Karpas-422 (cell line): ENCODE results near the gene SNX2. TPM values are rescaled to one million over a fixed set of nuclear protein-coding genes. Genes with fewer than 3 reads are reported as not detected.
"Not testable (repeated sequence)": the region's sequence is repeated elsewhere in the genome, so short reads cannot be mapped to it uniquely, and the experiment has no call there.

Experiments used
- DNase-seq: peaks from one replicate; pipeline ENCODE4 v3.0.0-alpha.2; 2015
- H2AFZ ChIP-seq: fragments of 200-600 bp; sonication (generic); 2 replicates; pipeline ENCODE4 v1.6.1; 2014; ENCODE audit warnings: antibody characterized with exemption, low read length, mixed read lengths
- H3K27ac ChIP-seq: fragments of 200-600 bp; sonication (generic); 2 replicates; pipeline ENCODE4 v1.5.1; 2014; ENCODE audit warnings: mild to moderate bottlenecking, low read length, moderate library complexity
- H3K27me3 ChIP-seq: fragments of 200-600 bp; sonication (generic); 2 replicates; pipeline ENCODE4 v1.6.1; 2014; ENCODE audit warnings: low read length, mixed read lengths
- H3K36me3 ChIP-seq: fragments of 200-600 bp; sonication (generic); 2 replicates; pipeline ENCODE4 v1.6.1; 2014; ENCODE audit warnings: low read length, mixed read lengths; ENCODE audit not compliant: insufficient read depth
- H3K4me1 ChIP-seq: fragments of 200-600 bp; sonication (generic); 2 replicates; pipeline ENCODE4 v1.6.1; 2014; ENCODE audit warnings: mild to moderate bottlenecking, low read length, mixed read lengths
- H3K4me2 ChIP-seq: fragments of 200-600 bp; sonication (generic); 2 replicates; pipeline ENCODE4 v1.6.1; 2014; ENCODE audit warnings: low read length, low read depth, mild to moderate bottlenecking; ENCODE audit not compliant: poor library complexity, severe bottlenecking
- H3K4me3 ChIP-seq: fragments of 200-600 bp; sonication (generic); 2 replicates; pipeline ENCODE4 v1.5.1; 2014; ENCODE audit warnings: mild to moderate bottlenecking, antibody characterized with exemption, low read length, mixed read lengths
- H3K79me2 ChIP-seq: fragments of 200-600 bp; sonication (generic); 2 replicates; pipeline ENCODE4 v1.6.1; 2014; ENCODE audit warnings: mild to moderate bottlenecking, low read length, mixed read lengths
- H3K9ac ChIP-seq: fragments of 200-600 bp; sonication (generic); 2 replicates; pipeline ENCODE4 v1.6.0; 2014; ENCODE audit warnings: low read length
- H3K9me2 ChIP-seq: fragments of 200-600 bp; sonication (generic), shearing (Covaris generic); replicated peaks from 2 replicates; pipeline ENCODE4 v1.6.0; 2014; ENCODE audit warnings: mild to moderate bottlenecking, low read length, moderate library complexity; ENCODE audit not compliant: insufficient read depth
- H3K9me3 ChIP-seq: fragments of 300-700, 200-600 bp; sonication (generic); 2 replicates; pipeline ENCODE4 v1.6.1; 2014; ENCODE audit warnings: low read length, mixed read lengths
- H4K20me1 ChIP-seq: fragments of 200-600 bp; sonication (generic); 2 replicates; pipeline ENCODE4 v1.6.1; 2014; ENCODE audit warnings: mild to moderate bottlenecking, antibody characterized with exemption, low read length, low read depth; ENCODE audit not compliant: insufficient read depth
- total RNA-seq: library from RNA; depleted of rRNA; stranded (reverse); fragments of >200 nt; shearing (Covaris generic); gene quantifications from 2 replicates; pipeline ENCODE4 v1.2.3, GENCODE V29; 2014; ENCODE audit warnings: low replicate concordance

The SNX2 gene
- total RNA-seq, 1 experiment from 2014 or later, result 76.2 TPM

- no peak overlapping the region for H3K4me2 ChIP-seq
- no peaks in the 10 kb centered on the region for H3K36me3 ChIP-seq
- H3K4me1 ChIP-seq, result peaks cover 17% of the 10 kb centered on the region
- H3K27me3 ChIP-seq, result no peaks in the 10 kb centered on the region
- no peaks in the 10 kb centered on the region for H3K9me2 ChIP-seq
- H3K9me3 ChIP-seq, result no peaks in the 10 kb centered on the region
- no peak overlapping the region for H3K9ac ChIP-seq
- H4K20me1 ChIP-seq, result no peaks in the 10 kb centered on the region
- no peak for DNase-seq
- no peak overlapping the region for H3K4me3 ChIP-seq
- no peak overlapping the region for H2AFZ ChIP-seq
- H3K27ac ChIP-seq, result no peak overlapping the region
- H3K79me2 ChIP-seq, result no peaks in the 10 kb centered on the region
Observed at GRCh38 chr5:122847687-122848081, 72.8 kb downstream of the SNX2 start.

- Histone ChIP-seq H2AFZ (no peak overlapping the region), H3K36me3 (no peaks in the 10 kb centered on the region), H3K9ac (no peak overlapping the region), H3K79me2 (no peaks in the 10 kb centered on the region), H4K20me1 (no peaks in the 10 kb centered on the region), H3K4me3 (no peak overlapping the region), H3K27ac (no peak overlapping the region), H3K4me1 (peaks cover 8% of the 10 kb centered on the region), H3K27me3 (no peaks in the 10 kb centered on the region), H3K4me2 (no peak overlapping the region), H3K9me3 (no peaks in the 10 kb centered on the region), H3K9me2 (no peaks in the 10 kb centered on the region)
- no peak for DNase-seq
Observed at GRCh38 chr5:122849771-122850170, 74.9 kb downstream of the SNX2 start.

GRCh38 chr5:122857538-122857937 is 82.7 kb downstream of the SNX2 start:
- H3K27ac ChIP-seq, H3K27me3 ChIP-seq, H2AFZ ChIP-seq, DNase-seq, H3K4me2 ChIP-seq, H3K4me3 ChIP-seq, H4K20me1 ChIP-seq, H3K9me3 ChIP-seq, H3K9me2 ChIP-seq, H3K36me3 ChIP-seq, H3K79me2 ChIP-seq, H3K4me1 ChIP-seq, H3K9ac ChIP-seq: not testable (repeated sequence)

- Histone ChIP-seq H3K9me3 (no peaks in the 10 kb centered on the region), H3K4me3 (no peak overlapping the region), H3K27me3 (no peaks in the 10 kb centered on the region), H3K27ac (no peak overlapping the region), H3K4me1 (no peaks in the 10 kb centered on the region), H4K20me1 (no peaks in the 10 kb centered on the region), H3K9me2 (no peaks in the 10 kb centered on the region), H2AFZ (no peak overlapping the region), H3K9ac (no peak overlapping the region), H3K4me2 (no peak overlapping the region), H3K79me2 (no peaks in the 10 kb centered on the region), H3K36me3 (no peaks in the 10 kb centered on the region)
- DNase-seq, result no peak
Observed at GRCh38 chr5:122858451-122858850, 83.6 kb downstream of the SNX2 start.

- Histone ChIP-seq H3K27me3 (no peaks in the 10 kb centered on the region), H4K20me1 (no peaks in the 10 kb centered on the region), H3K9me3 (no peaks in the 10 kb centered on the region), H3K9me2 (no peaks in the 10 kb centered on the region), H3K4me1 (no peaks in the 10 kb centered on the region), H2AFZ (no peak overlapping the region), H3K79me2 (no peaks in the 10 kb centered on the region), H3K4me2 (no peak overlapping the region), H3K27ac (no peak overlapping the region), H3K4me3 (no peak overlapping the region), H3K36me3 (no peaks in the 10 kb centered on the region), H3K9ac (no peak overlapping the region)
- DNase-seq, result no peak
Observed at GRCh38 chr5:122863240-122863639, 88.4 kb downstream of the SNX2 start.

GRCh38 chr5:122863721-122864120 is 88.8 kb downstream of the SNX2 start:
- Histone ChIP-seq H4K20me1 (no peaks in the 10 kb centered on the region), H3K4me2 (no peak overlapping the region), H2AFZ (no peak overlapping the region), H3K79me2 (no peaks in the 10 kb centered on the region), H3K4me3 (no peak overlapping the region), H3K4me1 (no peaks in the 10 kb centered on the region), H3K9me2 (no peaks in the 10 kb centered on the region), H3K36me3 (no peaks in the 10 kb centered on the region), H3K27me3 (no peaks in the 10 kb centered on the region), H3K9me3 (no peaks in the 10 kb centered on the region), H3K27ac (no peak overlapping the region), H3K9ac (no peak overlapping the region)
- DNase-seq, result no peak

- Histone ChIP-seq H3K9ac (no peak overlapping the region), H3K4me3 (no peak overlapping the region), H3K27ac (no peak overlapping the region), H3K27me3 (no peaks in the 10 kb centered on the region), H4K20me1 (no peaks in the 10 kb centered on the region), H3K9me3 (no peaks in the 10 kb centered on the region), H3K36me3 (no peaks in the 10 kb centered on the region), H3K4me2 (no peak overlapping the region), H2AFZ (no peak overlapping the region), H3K79me2 (no peaks in the 10 kb centered on the region), H3K9me2 (no peaks in the 10 kb centered on the region), H3K4me1 (no peaks in the 10 kb centered on the region)
- no peak for DNase-seq
Observed at GRCh38 chr5:122864400-122864799, 89.5 kb downstream of the SNX2 start.

- no peaks in the 10 kb centered on the region for H3K9me3 ChIP-seq
Observed at GRCh38 chr5:122864842-122865241, 90.0 kb downstream of the SNX2 start.

GRCh38 chr5:122870219-122870856 is 95.5 kb downstream of the SNX2 start:
- H3K9me2 ChIP-seq, result no peaks in the 10 kb centered on the region
- H3K9me3 ChIP-seq, result no peaks in the 10 kb centered on the region
- H3K36me3 ChIP-seq, result no peaks in the 10 kb centered on the region
- no peak overlapping the region for H3K27ac ChIP-seq
- no peaks in the 10 kb centered on the region for H3K27me3 ChIP-seq
- H2AFZ ChIP-seq, result no peak overlapping the region
- H3K79me2 ChIP-seq, result no peaks in the 10 kb centered on the region
- DNase-seq, result no peak
- no peak overlapping the region for H3K4me3 ChIP-seq
- H4K20me1 ChIP-seq, result no peaks in the 10 kb centered on the region
- no peaks in the 10 kb centered on the region for H3K4me1 ChIP-seq
- no peak overlapping the region for H3K9ac ChIP-seq
- no peak overlapping the region for H3K4me2 ChIP-seq

More at GRCh38 chr5:122864842-122865241, 90.0 kb downstream of the SNX2 start:
- Histone ChIP-seq H2AFZ (no peak overlapping the region), H3K4me1 (no peaks in the 10 kb centered on the region), H3K79me2 (no peaks in the 10 kb centered on the region), H3K27me3 (no peaks in the 10 kb centered on the region), H3K27ac (no peak overlapping the region), H3K9me2 (no peaks in the 10 kb centered on the region), H3K9ac (no peak overlapping the region), H4K20me1 (no peaks in the 10 kb centered on the region), H3K36me3 (no peaks in the 10 kb centered on the region), H3K4me2 (no peak overlapping the region), H3K4me3 (no peak overlapping the region)
- DNase-seq, result no peak
